Astrocyte (in vitro differentiated cells and primary cell): ENCODE results near the gene USP15.

Source experiments
- CTCF ChIP-seq: IDR thresholded peaks from 2 replicates; pipeline ENCODE4 v1.5.1; 2011; ENCODE audit warnings: low read depth, mild to moderate bottlenecking, inconsistent platforms, low read length, moderate library complexity; ENCODE audit not compliant: insufficient read depth
- EZH2 ChIP-seq: IDR thresholded peaks from 2 replicates; pipeline ENCODE4 v1.6.1; 2012; ENCODE audit warnings: mild to moderate bottlenecking, low read length, inconsistent platforms; ENCODE audit not compliant: insufficient read depth

GRCh38 chr12:62347922-62348650 is 87.9 kb downstream of the USP15 start:
- TF ChIP-seq EZH2 (no peak), CTCF (no peak)
